ENCODE data around the gene HSFX1.
"Not testable (repeated sequence)": the region's sequence is repeated elsewhere in the genome, so short reads cannot be mapped to it uniquely, and the experiment has no call there.

GRCh38 chrX:149777999-149778398, 4.1 kb downstream of the HSFX1 start:
- TF ChIP-seq CTCF (IDR thresholded peaks at IDR 0.05; ENCODE audit: control extremely low read depth in 1 of 3, insufficient read depth in 1 of 3, low read depth in 1 of 3, low read length in 3 of 3); CEBPB (IDR thresholded peaks at IDR 0.05; ENCODE audit: low read depth, low read length); RFX5 (IDR thresholded peaks at IDR 0.05; ENCODE audit: borderline replicate concordance, low read depth, low read length); MAFK (IDR thresholded peaks at IDR 0.05; ENCODE audit: low read depth, low read length); TAF7 (optimal IDR thresholded peaks at IDR 0.05; ENCODE audit: borderline replicate concordance, low read depth, low read length); EP300 (IDR thresholded peaks at IDR 0.05; ENCODE audit: borderline replicate concordance in 1 of 2, low read depth in 2 of 2, low read length in 2 of 2); EZH2 (IDR thresholded peaks at IDR 0.05; ENCODE audit: low read depth, low read length, severe bottlenecking); SAP30 (IDR thresholded peaks at IDR 0.05; ENCODE audit: insufficient read depth, insufficient replicate concordance, low read length); TAF1 (IDR thresholded peaks at IDR 0.05; ENCODE audit: low read depth, low read length); CTBP2 (IDR thresholded peaks at IDR 0.05; ENCODE audit: borderline replicate concordance, insufficient read depth, insufficient read length, low read length): not testable (repeated sequence)
